GM18519 (cell line): ENCODE data around the gene TCF25.
"Not testable (repeated sequence)": the region's sequence is repeated elsewhere in the genome, so short reads cannot be mapped to it uniquely, and the experiment has no call there.

Source experiments
- ATAC-seq: cut with Tn5 transposase; IDR thresholded peaks from one replicate; pipeline ENCODE4 v1.9.1; 2021; ENCODE audit warnings: mild to moderate bottlenecking, moderate library complexity; ENCODE audit not compliant: unreplicated experiment, low FRiP score

TCF25 gene

DNA sequence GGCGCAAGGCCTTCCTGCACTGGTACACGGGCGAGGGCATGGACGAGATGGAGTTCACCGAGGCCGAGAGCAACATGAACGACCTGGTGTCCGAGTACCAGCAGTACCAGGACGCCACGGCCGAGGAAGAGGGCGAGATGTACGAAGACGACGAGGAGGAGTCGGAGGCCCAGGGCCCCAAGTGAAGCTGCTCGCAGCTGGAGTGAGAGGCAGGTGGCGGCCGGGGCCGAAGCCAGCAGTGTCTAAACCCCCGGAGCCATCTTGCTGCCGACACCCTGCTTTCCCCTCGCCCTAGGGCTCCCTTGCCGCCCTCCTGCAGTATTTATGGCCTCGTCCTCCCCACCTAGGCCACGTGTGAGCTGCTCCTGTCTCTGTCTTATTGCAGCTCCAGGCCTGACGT is 62.2 kb downstream of the TCF25 start:
- not testable (repeated sequence) for ATAC-seq

- ATAC-seq, result no peak
Measured at GRCh38 chr16:89936034-89936433, 62.6 kb downstream of the TCF25 start.

- no peak for ATAC-seq
Measured at GRCh38 chr16:89936508-89936907, 63.1 kb downstream of the TCF25 start.

GRCh38 chr16:89936981-89937380 is 63.6 kb downstream of the TCF25 start:
- no peak for ATAC-seq

GRCh38 chr16:89938175-89938885 is 64.9 kb downstream of the TCF25 start:
- ATAC-seq, result no peak

- no peak for ATAC-seq
Measured at GRCh38 chr16:89944773-89945172, 71.4 kb downstream of the TCF25 start.

- ATAC-seq, result no peak
Measured at GRCh38 chr16:89945654-89946053, 72.3 kb downstream of the TCF25 start.

- ATAC-seq, result no peak
Measured at GRCh38 chr16:89946515-89946914, 73.1 kb downstream of the TCF25 start.

DNA sequence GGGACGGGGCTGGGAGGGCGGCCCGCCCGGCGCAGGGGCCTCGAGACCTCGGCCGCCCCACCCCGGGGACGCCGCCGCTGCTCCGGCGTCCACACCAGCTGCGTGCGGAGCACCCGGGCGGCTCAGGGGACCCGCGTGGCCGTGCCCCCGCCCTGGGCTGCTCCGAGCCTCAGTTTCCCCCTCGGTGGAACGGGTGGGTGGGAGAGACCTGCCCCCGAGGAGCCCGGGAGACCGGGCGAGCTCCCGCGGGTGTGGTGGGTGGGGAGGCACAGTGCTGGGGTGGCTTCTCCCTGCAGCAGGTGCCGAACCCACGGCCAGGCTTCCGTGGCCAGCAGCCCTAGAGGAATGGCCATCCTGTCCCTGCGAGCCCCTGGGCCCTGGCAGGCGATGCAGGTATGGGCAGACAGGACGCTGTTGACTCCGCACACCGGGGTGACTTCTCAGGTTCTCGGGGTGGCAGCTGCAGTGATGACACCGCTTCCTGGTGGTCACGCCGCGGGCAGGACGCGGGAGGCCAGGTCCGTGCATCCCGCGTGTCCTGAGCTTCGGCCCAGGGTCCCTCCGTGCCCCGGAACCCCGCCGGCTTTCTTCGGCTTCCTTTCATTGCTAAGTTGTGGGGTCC is 75.8 kb downstream of the TCF25 start:
- ATAC-seq, result no peak

- ATAC-seq, result no peak
Measured at GRCh38 chr16:89949756-89950155, 76.4 kb downstream of the TCF25 start.

GRCh38 chr16:89951509-89951908 is 78.1 kb downstream of the TCF25 start:
- ATAC-seq, result no peak

GRCh38 chr16:89952049-89952448 is 78.7 kb downstream of the TCF25 start:
- no peak for ATAC-seq

- no peak for ATAC-seq
Measured at GRCh38 chr16:89952551-89952950, 79.2 kb downstream of the TCF25 start.

DNA sequence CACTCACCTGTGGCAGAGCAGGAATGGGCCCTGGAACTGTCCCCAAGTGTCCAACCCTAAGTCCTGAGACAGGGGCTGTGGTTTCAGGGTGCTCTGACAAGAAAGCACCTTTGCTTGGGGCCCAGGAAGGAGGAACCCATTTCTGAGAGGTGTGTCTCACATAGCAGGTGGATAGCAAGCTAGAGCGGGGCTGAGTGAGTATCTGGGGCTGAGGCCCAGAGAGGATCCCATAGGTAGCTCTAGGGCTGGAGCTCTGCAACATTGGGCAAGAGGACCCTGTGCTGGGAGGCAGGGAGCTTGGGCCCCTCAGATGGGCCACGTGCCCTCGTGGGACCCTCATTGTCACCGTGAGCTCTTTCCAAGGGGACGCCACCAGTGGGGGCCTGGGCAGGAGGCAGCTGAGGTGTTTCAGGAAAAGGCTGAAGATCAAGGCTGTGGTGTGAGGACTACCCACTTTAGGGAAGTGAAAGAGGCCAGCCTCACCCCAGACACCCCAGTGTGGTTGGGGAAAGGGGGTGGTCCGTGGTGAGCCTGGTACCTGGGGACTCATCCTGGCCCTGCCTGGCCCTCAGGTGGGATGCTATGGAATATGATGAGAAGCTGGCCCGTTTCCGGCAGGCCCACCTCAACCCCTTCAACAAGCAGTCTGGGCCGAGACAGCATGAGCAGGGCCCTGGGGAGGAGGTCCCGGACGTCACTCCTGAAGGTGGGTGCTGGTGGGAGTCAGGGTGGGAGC is 80.4 kb downstream of the TCF25 start:
- ATAC-seq, result no peak

DNA sequence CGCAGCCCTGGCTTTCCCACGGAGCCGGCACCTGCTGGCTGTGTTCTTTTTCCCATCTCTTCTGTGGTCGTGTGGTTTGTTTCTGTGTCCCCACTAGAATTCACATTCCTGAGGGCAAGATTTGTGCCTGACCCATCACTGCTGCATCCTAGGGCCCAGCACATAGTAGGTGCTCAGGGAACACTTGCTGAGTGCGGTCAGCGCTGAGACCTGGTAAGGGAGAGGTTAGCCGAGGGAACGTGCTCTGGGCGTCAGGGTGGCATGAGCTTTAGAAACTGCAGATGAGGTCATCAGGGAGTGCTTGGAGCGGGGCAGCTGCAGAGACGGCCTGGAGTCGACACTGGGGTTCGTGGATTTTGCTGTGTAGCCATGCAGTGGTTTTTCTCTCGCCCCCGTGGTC is 81.1 kb downstream of the TCF25 start:
- ATAC-seq, result no peak

GRCh38 chr16:89955001-89955685 is 81.8 kb downstream of the TCF25 start:
- ATAC-seq, result no peak

DNA sequence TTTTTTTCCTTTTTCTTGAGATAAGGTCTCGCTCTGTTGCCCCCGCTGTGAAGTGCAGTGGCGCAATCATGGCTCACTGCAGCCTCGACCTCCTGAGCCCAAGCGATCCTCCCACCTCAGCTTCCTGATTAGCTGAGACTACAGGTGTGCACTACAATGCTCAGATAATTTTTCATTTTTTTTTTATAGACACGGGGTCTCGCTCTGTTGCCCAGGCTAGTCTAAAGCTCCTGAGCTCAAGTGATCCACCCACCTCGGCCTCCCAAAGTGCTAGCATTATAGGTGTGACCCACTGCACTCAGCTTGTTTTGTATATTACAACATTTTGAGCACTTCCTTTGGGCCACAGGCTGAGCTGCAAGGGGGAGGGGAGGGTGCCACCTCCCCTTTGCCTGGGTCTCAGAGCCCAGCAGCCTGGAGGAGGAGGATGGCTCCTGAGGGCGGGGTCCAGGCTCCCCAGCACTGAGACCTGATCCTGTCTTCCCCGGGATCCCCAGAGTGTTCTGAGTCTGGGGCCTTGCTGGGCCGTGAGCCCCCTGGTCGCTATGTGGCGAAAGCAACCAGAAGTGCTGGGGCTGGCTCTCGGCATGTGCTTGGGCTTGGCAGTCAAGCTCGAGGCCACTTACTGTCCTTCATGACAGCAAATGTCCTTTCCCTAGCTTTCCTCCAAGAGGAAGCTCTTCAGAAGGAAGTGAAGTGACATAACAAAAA is 83.3 kb downstream of the TCF25 start:
- ATAC-seq, result no peak

DNA sequence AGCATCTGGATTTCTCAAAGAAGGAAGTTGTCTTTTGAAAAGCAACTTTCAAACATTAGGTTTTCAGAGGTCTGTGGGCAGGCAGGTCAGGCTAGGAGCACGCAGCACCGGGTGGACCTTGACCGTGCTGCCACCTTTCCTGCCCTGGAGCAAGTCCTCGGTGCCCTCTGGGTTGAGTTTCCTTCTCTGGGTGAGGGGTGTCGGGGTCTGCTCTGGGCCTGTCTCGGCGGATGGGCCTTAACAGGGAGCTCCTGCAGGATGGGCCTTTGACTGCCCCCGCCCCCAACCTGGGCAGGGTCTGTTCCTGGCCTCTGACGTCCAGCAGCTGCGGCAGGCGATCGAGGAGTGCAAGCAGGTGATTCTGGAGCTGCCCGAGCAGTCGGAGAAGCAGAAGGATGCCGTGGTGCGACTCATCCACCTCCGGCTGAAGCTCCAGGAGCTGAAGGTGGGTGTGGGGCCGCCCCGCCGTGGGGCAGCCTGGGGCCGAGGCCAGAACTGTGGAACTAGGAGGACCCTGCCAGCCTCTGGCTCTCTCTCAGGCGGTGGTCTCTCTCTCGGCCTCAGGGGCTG is 83.9 kb downstream of the TCF25 start:
- ATAC-seq, result no peak

- no peak for ATAC-seq
Measured at GRCh38 chr16:89958068-89958467, 84.7 kb downstream of the TCF25 start.

- no peak for ATAC-seq
Measured at GRCh38 chr16:89958596-89958995, 85.2 kb downstream of the TCF25 start.
